Measurements from ENCODE around the gene TRAPPC4.
A peak's percentile ranks its signal among the peaks of the same experiment; 100 is the strongest.

TRAPPC4 gene

GRCh38 chr11:119067371-119068222 is 49.0 kb downstream of the TRAPPC4 start, which contains the start of gene VPS11:
TSS of gene VPS11 (plus strand) at chr11:119067818. CDS start at chr11:119067824, 6 bp downstream.
- DNase-seq (ENCODE audit: low spot score), result peak; percentile 98

Data from AG20443 (cell line).